NCI-H2196 treated with DMSO at 0.1 percent for 48 hours (cell line): Measurements from ENCODE around the gene SPINT2.
A peak's percentile ranks its signal among the peaks of the same experiment; 100 is the strongest.
"Not testable (repeated sequence)": the region's sequence is repeated elsewhere in the genome, so short reads cannot be mapped to it uniquely, and the experiment has no call there.

ENCODE experiments used
- DNase-seq: peaks from one replicate; lab custom pipeline; 2025; ENCODE audit not compliant: unreplicated experiment; lab: John Stamatoyannopoulos, UW

SPINT2 gene

DNA sequence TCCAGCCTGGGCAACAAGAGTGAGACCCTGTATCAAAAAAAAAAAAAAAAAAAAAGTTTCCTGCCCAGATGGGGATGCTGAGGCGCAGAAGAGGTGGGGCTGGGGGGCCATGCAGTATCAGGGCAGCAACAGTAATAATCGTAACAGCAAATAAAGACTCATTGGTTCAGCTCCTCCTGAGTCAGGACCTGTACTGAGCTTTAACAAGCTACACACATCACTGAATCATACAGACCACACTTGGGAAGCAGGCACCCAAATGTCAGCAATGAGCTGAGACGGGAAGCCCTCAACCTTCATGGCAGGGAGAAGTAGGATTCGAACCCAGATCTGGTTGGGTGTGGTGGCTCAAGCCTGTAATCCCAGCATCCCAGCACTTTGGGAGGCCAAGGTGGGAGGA lies 29.8 kb upstream of the SPINT2 start:
- DNase-seq: no peak

DNA sequence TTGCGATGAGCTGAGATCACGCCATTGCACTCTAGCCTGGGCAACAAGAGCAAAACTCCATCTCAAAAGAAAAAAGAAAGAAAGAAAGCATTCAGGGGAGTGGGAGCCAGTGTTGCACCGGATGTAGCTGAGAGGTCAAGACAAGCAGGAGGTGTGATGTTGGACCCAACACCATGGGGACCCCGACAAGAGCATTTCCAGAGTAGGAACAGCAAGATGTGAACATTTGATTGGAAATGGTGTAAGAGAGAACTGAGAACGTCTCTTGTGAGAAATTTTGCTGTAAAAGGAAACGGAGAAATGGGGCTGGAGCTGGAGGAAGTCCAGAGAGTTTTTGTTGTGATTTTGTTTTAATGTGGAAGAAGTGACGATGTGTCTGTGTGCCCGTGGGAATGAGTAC lies 24.6 kb upstream of the SPINT2 start:
- DNase-seq: no peak

DNA sequence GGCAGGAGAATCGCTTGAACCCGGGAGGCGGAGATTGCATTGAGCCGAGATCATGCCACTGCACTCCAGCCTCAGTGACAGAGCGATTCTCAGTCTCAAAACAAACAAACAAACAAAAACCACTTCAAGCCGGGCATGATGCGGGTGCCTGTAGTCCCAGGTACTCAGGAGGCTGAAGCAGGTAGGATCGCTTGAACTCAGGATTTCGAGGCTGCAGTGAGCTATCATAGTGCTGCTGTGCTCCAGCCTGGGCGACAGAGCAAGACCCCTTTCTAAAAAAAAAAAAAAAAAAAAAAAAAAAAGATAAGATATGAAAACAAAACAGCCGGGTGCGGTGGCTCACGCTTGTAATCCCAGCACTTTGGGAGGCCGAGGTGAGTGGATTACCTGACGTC lies 21.1 kb upstream of the SPINT2 start:
- no peak for DNase-seq

- no peak for DNase-seq
Measured at GRCh38 chr19:38245826-38246498, 18.4 kb upstream of the SPINT2 start.

- no peak for DNase-seq
Measured at GRCh38 chr19:38247126-38247525, 17.2 kb upstream of the SPINT2 start.

DNA sequence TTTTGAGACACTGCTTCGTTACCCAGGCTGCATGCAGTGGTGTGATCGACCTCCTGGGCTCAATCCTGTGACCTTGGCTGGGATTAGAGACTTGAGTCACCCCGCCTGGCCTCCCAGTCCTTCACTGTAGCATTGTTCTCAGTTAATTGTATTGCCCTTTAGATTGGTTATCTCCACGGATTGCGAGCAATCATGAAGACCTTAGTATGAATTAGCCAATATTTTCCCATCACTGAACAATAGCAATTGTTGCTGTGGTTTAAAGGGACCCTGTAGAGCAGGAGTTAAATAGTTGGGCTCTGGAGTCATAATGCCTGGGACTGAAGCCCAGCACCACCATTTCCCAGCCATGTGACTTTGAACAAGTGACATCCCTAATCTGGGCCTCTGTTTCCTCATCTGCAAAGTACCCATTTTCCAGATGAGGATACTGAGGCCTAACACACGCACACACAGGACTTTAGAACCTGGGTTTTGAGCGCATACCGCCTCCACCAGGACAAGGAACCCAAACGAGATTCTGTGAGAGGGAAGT lies 16.6 kb upstream of the SPINT2 start:
- DNase-seq: no peak

DNA sequence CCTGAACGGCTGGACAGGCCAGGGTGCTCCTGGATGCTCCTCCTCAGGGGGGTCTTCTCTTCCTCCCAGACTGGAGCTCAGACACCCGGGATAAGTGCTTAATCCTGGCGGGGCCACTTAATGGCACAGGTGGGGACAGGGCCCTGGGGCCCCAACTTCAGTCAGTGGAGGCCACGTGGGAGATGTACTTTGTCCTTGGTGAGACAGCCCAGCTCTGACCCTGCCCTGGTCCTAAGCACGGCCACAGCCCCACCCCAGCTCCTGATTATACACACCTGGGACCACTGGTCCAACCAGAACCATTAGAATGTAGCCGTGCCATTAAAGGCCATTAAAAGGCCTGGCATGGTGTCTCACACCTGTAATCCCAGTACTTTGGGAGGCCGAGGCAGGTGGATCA lies 16.0 kb upstream of the SPINT2 start:
- no peak for DNase-seq

DNA sequence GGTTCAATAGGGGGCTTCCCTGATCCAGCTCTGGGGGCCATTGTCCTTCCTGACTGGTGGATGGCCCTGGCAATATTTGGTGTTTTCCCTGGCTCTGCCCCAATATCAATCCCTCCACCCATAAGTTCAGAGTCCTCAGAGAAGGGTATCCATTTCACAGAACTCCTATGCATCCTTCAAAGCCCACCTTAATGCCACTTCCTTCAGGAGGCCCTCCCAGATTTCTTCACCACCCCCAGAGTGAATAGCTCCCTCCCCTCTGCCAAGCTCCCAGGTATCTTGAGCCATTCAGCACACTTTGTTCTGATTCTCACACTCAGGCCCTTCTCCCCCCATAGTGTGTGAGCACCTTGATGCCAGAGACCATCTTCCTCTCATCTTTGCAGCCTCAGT lies 13.9 kb upstream of the SPINT2 start:
- no peak for DNase-seq

DNA sequence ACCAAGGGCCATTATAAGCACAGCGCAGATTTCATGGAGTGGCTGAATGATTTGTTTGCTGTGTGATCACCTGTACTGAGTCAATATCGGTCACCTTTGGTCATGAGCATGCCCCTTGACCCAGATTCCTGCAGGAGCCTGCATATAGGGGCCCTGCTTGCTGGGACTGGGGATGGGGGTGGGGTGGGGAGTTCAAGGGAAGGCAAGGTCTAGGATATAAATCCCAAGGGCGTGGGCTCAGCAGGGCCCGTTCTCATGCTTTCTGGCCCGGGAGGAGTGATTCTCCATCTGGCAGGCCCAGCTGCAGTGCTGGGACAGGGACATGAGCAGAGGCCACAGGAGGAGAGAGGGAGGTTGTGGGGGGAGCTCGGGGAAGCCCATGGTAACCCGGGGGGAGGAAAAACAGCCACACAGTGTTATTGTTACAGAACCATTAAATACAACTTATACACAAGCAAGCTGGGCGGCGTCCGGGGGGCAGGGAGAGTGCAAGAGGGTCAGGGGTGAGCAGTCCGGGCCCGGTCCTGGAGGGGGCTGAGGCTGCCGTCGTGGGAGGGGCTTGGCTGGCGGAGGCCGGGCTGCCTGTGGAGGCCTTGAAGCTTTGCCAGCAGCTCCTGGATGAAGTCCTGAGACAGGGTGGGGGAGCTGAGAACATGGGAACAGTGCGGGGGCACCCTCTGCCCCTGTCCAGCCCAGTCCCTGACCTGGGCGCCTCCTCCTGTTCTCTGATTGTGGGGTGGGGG lies 13.4 kb upstream of the SPINT2 start:
- DNase-seq: no peak

DNA sequence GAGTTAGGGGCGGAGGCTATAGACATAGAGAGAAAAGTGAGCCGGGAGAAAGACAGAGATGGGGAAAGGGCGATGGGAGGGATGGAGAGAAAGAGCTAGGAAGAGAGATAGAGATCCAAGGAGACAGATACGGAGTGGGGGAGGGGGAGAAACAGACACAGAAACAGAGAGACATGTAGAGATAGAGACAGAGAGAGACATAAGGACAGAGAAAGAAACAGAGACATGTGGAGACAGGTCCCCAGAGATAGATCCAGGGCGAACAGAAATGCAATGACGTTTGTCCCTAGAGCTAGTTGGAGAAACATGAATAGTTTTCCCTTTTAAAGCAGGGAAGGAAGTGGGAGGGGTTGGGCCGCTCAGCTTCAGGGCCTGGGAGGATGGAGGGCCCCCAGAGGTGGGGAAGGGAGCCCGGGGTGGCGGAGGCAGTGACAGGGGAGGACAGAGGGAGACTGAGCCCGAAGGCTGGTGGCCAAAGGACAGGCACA lies 12.8 kb upstream of the SPINT2 start:
- DNase-seq: no peak

DNA sequence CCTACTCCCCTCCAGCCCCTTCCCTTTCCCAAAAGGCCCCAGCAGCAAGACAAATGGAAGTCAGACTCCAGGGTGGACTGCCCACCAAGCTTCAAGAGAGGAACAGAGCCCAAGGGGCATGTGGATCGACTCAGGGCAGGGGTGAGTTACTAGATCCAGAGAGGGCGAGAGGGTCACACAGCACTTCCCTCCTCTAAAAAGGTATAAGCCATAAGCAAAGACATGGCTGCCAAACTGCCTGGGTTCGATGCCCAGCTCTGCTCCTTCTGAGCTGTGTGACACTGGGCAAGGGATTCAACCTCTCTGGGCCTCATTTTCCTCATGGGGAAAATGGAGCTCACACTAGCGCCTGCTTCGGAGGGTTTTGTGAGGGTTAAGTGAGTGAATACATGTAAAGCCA lies 12.0 kb upstream of the SPINT2 start:
- DNase-seq: no peak

GRCh38 chr19:38252941-38253691 lies 11.3 kb upstream of the SPINT2 start:
- DNase-seq: no peak

- no peak for DNase-seq
Measured at GRCh38 chr19:38253788-38254187, 10.6 kb upstream of the SPINT2 start.

DNA sequence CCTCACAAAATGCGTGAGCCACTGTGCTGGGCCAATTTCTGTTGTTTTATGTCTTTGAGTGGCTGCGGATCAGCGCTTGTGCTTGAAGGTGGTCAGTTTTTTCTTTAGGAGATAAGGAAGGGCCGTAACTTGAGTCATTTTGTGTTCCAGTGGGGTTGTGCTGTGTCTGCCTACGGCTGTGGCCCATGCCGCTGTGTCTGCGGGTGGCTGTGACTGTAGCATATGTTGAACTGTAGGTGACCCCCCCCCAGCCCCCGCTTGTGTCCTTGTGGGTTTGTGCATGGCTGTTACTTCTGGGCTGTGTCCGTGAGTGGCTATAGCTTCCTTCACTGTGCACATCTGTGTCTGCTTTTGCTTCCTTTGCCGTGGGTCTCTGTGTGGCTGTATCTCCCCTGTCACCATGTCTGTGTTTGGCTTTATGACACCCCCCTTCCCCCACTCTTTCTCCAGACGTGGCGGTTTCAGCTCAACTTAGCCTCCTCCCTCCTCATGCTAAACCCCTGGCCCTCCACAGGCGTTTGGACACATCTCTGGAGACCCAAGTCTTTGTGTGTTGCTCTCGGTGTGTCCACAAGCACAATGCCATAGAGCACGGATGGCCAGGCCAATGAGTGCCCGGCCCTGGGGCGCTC lies 8.9 kb upstream of the SPINT2 start:
- DNase-seq: no peak

DNA sequence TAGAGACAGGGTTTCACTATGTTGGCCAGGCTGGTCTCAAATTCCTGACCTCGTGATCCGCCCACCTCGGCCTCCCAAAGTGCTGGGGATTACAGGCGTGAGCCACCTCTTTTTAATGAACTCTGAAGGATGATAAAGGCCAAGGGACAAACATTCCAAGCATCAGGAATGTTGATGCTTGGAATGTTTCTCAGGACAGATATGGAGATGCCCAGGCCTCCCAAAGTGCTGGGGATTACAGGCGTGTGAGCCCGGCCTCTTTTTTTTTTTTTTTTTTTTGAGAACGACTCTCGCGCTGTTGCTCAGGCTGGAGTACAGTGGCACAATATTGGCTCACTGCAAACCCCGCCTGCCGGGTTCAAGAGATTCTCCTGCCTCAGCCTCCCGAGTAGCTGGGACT lies 2.4 kb upstream of the SPINT2 start:
- not testable (repeated sequence) for DNase-seq

- DNase-seq: no peak
Measured at GRCh38 chr19:38262585-38263268, 1.6 kb upstream of the SPINT2 start.

- peak; percentile 95 for DNase-seq
Measured at GRCh38 chr19:38263689-38264485, 486 bp upstream of the SPINT2 start.

DNA sequence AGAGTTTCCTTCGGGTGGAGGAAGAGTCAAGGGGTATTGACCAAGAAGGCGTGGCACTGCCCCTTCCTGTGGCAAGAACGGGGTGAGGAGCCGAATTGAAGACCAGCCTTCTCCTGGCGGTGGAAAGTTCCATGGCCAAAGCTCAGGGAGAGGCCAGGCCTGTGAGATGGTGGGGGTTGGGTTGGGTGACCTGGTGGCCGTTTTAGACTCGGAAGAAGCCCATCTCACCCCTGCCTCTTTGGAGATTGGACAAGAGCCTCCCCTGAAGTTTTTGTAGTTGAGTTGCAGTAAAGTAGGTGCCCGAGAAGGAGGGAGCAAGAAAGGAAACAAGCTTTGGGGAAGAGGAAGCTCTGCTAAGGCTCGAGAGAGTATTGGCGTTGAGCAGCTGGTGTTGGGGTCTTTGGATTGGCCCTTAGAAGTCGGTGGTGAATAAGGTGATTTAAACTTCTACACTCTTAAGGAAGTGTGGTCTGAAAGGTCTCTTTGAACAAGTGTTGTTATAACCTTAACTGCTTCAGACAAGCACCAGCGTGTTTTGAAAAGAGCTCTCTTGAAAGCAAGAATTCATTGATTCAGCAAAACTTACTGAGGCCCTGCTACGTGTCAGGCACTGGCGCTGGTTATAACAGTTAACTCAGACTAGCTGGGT lies 964 bp downstream of the SPINT2 start:
- DNase-seq: no peak

GRCh38 chr19:38265921-38266429 lies 1.6 kb downstream of the SPINT2 start:
- DNase-seq: peak; percentile 73
